Testis (tissue), 3 donors: ENCODE results near the gene DPP3. TPM values are rescaled to one million over a fixed set of nuclear protein-coding genes. Genes with fewer than 3 reads are reported as not detected.

Experiments used
- DNase-seq: peaks from one replicate; pipeline ENCODE4 v3.0.0-alpha.2; 2019
- H3K27ac ChIP-seq, 2 donors: fragments of 200-600 bp; sonication (generic); one replicate each; pipeline ENCODE4 v1.5.1; 2019
- H3K27me3 ChIP-seq: fragments of 200-600 bp; sonication (generic); one replicate; pipeline ENCODE4 v1.5.1; 2019
- H3K36me3 ChIP-seq: fragments of 200-600 bp; sonication (generic); one replicate; pipeline ENCODE4 v1.5.1; 2017; ENCODE audit warnings: low read depth; ENCODE audit errors: missing control alignments
- H3K4me1 ChIP-seq: fragments of 200-600 bp; sonication (generic); one replicate; pipeline ENCODE4 v1.5.1; 2019
- H3K4me3 ChIP-seq, 2 donors: fragments of 200-600 bp; sonication (generic); one replicate each; pipeline ENCODE4 v1.5.1; 2017 to 2019
- H3K9me3 ChIP-seq: fragments of 200-600 bp; sonication (generic); one replicate; pipeline ENCODE4 v1.5.1; 2017
- POLR2A ChIP-seq: fragments of 450-650 bp; IDR thresholded peaks from one replicate; pipeline ENCODE4 v1.6.1; 2017; ENCODE audit warnings: antibody characterized with exemption, mild to moderate bottlenecking, moderate library complexity
- WGBS, 2 donors: methylation state at CpG; one replicate each; pipeline ENCODE4 v1.1.5; 2018; 5-methylcytosine and 5-hydroxymethylcytosine counted together
- intact Hi-C: fragments of 100-400 bp; cut with DNase I; formaldehyde crosslinking; loops from one replicate; pipeline ENCODE4 v1.15.1; 2023; ENCODE audit warnings: low total_unique reads
- polyA plus RNA-seq: library from polyadenylated mRNA; stranded (reverse); fragments of 350-450 nt; fragmentation: Illumina TruSeq; extraction: RNeasy Lipid Tissue Mini Kit (QIAGEN cat#74804); gene quantifications from one replicate; pipeline ENCODE4 v1.2.3, GENCODE V29; 2014; ENCODE audit warnings: low read depth, low replicate concordance; ENCODE audit not compliant: insufficient read depth
- total RNA-seq, 2 donors: library from RNA; depleted of rRNA; stranded (reverse); fragments of >200 nt; gene quantifications; one replicate each; pipeline ENCODE4 v1.2.3, GENCODE V29; 2016
- TF ChIP-seq, protein P1 (sequence below), 3 experiments: fragments of 450-650 bp in 2 of 3; fragments of 200-600 bp in 1 of 3; sonication (generic) in 1 of 3; IDR thresholded peaks; one replicate each; pipeline ENCODE4 v1.5.1; 2016 to 2019; ENCODE audit warnings: antibody characterized with exemption in 3 of 3, mild to moderate bottlenecking in 2 of 3, moderate library complexity in 1 of 3

The DPP3 gene
- total and polyA plus RNA-seq, 3 donors from 2014 or later: 24.8 to 31.0 (median 29.3) TPM

- H3K36me3 ChIP-seq: no peaks in the 10 kb centered on the region
- 79 to 82% methylated on average over 4 of the region's 4 CpGs for WGBS, 2 donors
- no peaks in the 10 kb centered on the region for H3K27me3 ChIP-seq
- H3K4me1 ChIP-seq: no peaks in the 10 kb centered on the region
- H3K9me3 ChIP-seq: no peaks in the 10 kb centered on the region
- DNase-seq: no peak
- intact Hi-C loops: no loop called here
- H3K27ac ChIP-seq: no peak overlapping the region
- H3K4me3 ChIP-seq: no peak overlapping the region
- TF ChIP-seq, protein P1, sequence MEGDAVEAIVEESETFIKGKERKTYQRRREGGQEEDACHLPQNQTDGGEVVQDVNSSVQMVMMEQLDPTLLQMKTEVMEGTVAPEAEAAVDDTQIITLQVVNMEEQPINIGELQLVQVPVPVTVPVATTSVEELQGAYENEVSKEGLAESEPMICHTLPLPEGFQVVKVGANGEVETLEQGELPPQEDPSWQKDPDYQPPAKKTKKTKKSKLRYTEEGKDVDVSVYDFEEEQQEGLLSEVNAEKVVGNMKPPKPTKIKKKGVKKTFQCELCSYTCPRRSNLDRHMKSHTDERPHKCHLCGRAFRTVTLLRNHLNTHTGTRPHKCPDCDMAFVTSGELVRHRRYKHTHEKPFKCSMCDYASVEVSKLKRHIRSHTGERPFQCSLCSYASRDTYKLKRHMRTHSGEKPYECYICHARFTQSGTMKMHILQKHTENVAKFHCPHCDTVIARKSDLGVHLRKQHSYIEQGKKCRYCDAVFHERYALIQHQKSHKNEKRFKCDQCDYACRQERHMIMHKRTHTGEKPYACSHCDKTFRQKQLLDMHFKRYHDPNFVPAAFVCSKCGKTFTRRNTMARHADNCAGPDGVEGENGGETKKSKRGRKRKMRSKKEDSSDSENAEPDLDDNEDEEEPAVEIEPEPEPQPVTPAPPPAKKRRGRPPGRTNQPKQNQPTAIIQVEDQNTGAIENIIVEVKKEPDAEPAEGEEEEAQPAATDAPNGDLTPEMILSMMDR (IDR thresholded peaks at IDR 0.05): no peak
- no peak for TF ChIP-seq POLR2A
Observed at GRCh38 chr11:66448523-66448922, 31.7 kb upstream of the DPP3 start.

DNA sequence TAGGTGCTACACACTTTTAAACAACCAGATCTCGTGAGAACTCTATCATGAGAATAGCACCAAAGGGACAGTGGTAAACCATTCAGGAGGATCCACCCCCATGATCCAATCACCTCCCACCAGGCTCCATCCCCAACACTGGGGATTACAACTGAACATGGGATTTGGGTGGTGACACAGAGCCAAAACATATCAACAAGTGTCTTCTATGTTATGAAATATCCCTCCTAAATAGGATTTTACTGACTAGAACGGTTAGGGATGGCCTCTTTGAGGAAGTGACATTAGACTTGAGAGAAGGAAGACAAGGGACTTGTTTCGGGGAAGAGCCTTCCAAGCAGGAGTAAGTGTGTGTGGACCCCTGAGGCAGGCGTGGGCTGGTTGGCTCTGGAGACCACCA is 29.7 kb upstream of the DPP3 start:
- 73 to 88% methylated on average over 4 of the region's 4 CpGs for WGBS, 2 donors
- no peak for TF ChIP-seq POLR2A
- TF ChIP-seq, protein P1 (IDR thresholded peaks at IDR 0.05): no peak
- Histone ChIP-seq H3K27me3 (no peaks in the 10 kb centered on the region), H3K4me3 (no peak overlapping the region), H3K4me1 (no peaks in the 10 kb centered on the region), H3K9me3 (no peaks in the 10 kb centered on the region), H3K36me3 (no peaks in the 10 kb centered on the region), H3K27ac (no peak overlapping the region)
- intact Hi-C loops: no loop called here
- no peak for DNase-seq

DNA sequence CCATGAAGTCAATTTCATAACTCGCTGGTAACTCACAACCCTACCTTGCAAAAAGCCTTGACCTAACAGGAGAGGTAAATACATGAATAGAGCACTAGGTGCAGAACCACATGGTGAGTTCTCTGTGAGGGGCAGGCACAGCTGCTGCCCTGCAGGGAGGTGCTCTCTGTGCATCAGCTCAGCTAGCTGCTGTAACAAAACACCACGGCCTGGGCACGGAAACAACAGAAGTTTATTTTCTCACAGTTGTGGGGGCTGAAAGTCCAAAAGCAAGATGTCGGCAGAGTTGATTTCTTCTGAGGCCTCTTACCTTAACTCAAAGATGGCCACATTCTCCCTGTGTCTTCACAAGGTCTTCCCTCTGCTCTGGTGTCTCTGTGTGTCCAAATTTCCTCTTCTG is 28.6 kb upstream of the DPP3 start:
- Histone ChIP-seq H3K4me3 (no peak overlapping the region), H3K9me3 (no peaks in the 10 kb centered on the region), H3K4me1 (no peaks in the 10 kb centered on the region), H3K27me3 (no peaks in the 10 kb centered on the region), H3K27ac (no peak overlapping the region), H3K36me3 (no peaks in the 10 kb centered on the region)
- intact Hi-C loops: no loop called here
- WGBS, 2 donors: 86 to 92% methylated on average over 4 of the region's 4 CpGs
- TF ChIP-seq, protein P1 (IDR thresholded peaks at IDR 0.05): no peak
- TF ChIP-seq POLR2A: no peak
- no peak for DNase-seq

GRCh38 chr11:66454247-66454646 is 26.0 kb upstream of the DPP3 start:
- Histone ChIP-seq H3K9me3 (no peaks in the 10 kb centered on the region), H3K4me3 (no peak overlapping the region), H3K27me3 (no peaks in the 10 kb centered on the region), H3K27ac (no peak overlapping the region), H3K36me3 (no peaks in the 10 kb centered on the region), H3K4me1 (no peaks in the 10 kb centered on the region)
- no peak for DNase-seq
- 47 to 51% methylated on average over 6 of the region's 6 CpGs for WGBS, 2 donors
- TF ChIP-seq, protein P1 (IDR thresholded peaks at IDR 0.05): no peak
- TF ChIP-seq POLR2A: no peak
- intact Hi-C loops: no loop called here

DNA sequence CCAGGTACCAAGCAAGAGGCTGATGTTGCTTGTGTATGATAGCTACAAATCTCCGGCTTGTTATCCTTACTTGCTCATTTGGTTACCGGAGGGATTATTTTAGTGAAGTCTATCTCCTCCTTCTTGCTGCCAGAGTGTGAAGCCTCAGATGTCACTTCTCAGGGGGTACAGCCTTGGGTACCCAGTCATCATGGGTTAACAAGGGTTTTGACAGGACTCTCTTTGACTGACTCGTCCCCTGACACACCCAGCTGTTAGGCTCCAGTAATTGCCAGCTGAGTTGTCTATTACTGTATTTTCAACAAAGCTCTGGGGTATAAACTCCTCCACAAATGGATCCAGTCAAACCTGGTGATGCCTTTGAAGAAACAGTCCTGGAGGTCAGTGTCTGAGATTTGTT is 25.4 kb upstream of the DPP3 start:
- Histone ChIP-seq H3K9me3 (no peaks in the 10 kb centered on the region), H3K27ac (no peak overlapping the region), H3K36me3 (no peaks in the 10 kb centered on the region), H3K4me3 (no peak overlapping the region), H3K27me3 (no peaks in the 10 kb centered on the region), H3K4me1 (no peaks in the 10 kb centered on the region)
- intact Hi-C loops: no loop called here
- DNase-seq: no peak
- no peak for TF ChIP-seq POLR2A
- TF ChIP-seq, protein P1 (IDR thresholded peaks at IDR 0.05): no peak
- WGBS, 2 donors: 72 to 75% methylated on average over 3 of the region's 3 CpGs
